Activated CD8-positive, alpha-beta memory T cell treated with anti-CD3 and anti-CD28 coated beads, Interleukin-2, amount 50 U/mL, for 48 hours (primary cell): Measurements from ENCODE around the gene STK4.
"Not testable (repeated sequence)": the region's sequence is repeated elsewhere in the genome, so short reads cannot be mapped to it uniquely, and the experiment has no call there.

Experiments used
- DNase-seq: peaks from one replicate; pipeline ENCODE4 v3.0.0-alpha.2; 2020

STK4 gene

DNA sequence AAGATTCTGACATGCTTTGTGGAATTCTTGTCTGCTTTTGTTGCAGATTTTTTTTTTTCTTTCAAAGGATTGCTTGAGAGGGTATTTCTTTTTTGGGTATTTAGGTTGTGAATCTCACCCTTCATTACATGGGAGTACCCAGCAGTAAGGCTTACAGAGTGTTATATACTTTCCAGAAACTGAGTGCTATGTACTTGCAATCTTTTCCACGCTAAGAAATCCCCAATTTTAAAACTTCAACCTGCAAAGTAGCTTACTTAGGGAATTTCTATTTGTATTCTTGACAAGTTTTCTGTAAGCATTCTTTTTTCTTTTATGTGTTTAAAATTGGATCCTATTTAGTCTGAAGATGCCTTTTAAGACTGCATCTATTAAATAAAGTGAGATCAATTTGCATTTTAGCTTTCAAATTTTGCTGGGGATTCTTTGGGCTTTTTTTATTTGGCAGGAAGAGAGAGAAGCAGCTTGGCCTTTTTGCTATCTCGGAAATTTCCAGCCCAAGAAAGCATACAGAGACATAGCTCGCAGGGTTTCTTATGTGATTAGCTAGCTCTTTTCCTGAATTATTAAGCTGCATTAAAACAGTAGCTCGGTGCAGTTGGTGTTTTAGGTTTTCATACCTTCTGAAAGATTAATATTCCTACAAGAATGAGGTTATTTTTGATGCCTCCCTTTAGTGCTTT, 92.0 kb downstream of the STK4 start:
- DNase-seq: no peak

DNA sequence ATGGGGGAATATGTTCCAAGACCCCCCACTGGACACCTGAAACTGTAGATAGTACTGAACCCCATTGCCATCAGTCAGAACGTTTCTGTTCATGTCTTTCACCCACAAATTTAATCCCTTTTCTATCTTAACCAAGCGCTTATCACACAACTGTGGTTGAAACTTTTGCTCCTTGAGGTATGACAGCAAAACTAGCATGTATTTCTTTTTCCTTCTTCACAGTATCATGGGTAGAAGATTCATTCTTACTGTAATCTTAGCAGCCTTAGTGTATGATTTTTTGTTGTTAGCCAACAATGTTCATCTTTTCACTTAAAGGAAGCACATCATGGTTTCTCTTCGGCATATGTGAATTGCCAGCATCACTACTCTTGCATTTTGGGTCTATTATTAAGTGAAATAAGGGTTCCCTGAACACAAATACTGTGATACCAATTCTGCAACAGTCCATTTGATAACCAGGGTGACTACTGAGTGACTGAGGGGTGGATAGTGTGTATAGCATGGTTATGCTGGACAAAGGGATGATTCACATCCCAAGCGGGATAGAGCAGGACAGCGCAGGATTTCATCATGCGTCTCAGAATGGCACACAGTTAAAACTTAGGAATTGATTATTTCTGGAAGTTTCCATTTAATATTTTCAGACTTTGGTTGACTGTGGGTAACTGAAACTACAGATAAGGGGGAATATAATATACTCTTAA, 92.9 kb downstream of the STK4 start:
- DNase-seq: no peak

DNA sequence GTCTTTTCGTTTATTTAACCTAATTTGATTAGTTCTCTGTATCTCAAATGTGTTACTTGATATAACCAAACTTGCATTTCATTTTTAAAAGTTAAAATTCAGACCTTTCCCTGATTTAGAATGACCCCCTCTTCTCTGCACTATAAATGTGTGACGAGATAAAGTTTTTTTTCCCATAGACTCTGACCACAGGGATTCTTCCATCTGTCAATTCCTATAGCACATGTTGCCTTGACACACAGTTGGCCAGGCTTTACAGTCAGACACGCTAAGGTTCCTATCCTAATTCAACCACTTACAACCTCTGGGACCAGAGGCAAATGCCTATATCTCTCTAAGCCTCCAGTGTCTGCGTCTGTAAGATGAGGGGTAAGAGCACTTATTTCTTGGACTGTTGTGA, 94.0 kb downstream of the STK4 start:
- DNase-seq: no peak

DNA sequence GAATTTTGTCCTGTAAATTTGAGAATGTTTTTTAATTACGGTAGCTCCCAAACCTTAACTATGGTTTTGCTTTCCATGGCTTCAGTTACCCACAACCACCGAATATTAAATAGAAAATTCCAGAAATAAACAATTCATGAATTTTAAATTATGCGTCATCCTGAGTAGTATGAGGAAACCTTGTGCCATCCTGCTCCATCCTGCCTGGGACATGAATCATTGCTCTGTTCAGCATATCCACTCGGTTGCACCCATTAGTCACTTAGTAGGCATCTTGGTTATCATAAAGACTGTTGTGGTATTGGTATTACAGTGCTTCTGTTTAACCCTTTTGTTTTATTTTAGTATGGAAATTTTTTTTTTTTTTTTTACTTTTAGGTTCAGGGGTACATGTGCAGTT, 94.9 kb downstream of the STK4 start:
- no peak for DNase-seq

DNA sequence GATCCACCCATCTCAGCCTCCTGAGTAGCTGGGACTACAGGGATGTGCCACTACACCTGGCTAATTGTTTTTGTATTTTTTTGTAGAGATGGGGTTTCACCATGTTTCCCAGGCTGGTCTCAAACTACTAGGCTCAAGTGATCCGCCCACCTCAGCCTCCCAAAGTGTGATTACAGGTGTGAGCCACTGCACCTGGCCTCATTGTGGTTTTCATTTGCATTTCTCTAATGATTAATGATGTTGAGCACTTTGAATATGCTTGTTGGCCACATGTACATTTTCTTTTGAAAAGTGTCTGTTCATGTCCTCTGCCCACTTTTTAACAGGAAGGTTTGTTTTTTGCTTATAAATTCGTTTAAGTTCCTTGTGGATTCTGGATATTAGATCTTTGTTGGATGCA, 96.8 kb downstream of the STK4 start:
- not testable (repeated sequence) for DNase-seq

DNA sequence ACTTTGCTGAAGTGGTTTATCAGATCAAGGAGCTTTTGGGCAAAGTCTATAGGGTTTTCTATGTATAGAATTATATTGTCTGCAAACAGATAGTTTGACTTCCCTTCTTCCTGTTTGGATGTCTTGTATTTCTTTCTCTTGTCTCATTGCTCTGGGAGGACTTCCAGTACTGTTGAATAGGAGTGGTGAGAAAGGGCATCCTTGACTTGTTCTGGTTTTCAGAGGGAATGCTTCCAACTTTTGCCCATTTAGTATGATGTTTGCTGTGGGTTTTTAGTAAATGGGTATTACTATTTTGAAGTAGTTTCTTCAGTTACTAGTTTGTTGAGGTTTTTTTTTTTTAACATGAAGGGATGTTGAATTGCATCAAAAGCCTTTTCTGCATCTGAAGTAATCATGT, 98.5 kb downstream of the STK4 start:
- DNase-seq: no peak

DNA sequence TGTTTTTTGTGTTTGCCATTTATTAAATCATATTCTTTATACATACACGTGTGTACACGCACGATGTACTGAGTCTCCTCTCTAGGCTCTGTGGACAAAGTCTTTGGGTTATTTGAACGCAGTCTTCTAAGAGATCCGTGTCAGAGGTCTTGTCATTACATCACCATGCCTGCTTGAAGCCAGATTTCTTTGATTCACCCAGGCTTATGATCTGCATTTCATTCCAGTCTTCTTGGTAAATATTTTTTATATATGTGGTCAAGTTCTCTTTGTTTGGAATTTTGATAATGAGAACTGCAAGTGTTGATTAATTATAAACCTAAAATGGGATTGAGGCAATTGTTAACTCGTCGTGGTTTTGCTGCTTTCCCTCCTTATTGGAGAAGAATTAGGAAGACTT, 100.1 kb downstream of the STK4 start:
- DNase-seq: no peak

DNA sequence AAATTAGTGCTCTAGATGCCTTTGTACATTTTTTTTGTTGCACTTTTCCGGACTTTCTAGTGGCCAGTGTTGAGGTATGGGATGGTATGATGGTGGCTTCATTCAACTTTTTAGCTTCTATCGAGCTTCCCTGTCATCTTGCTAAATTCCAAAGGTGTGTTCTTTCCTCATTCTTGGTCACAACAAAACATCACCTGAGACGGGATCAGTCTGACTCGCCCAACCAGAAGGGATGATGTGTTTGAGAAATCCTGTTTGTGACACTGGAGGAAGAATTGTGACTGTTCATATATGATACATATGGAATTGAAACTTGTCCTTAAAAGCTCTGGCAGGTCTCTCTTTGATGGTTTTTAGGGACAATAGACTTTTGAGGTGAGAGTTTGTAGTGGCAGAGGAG, 100.8 kb downstream of the STK4 start:
- no peak for DNase-seq

DNA sequence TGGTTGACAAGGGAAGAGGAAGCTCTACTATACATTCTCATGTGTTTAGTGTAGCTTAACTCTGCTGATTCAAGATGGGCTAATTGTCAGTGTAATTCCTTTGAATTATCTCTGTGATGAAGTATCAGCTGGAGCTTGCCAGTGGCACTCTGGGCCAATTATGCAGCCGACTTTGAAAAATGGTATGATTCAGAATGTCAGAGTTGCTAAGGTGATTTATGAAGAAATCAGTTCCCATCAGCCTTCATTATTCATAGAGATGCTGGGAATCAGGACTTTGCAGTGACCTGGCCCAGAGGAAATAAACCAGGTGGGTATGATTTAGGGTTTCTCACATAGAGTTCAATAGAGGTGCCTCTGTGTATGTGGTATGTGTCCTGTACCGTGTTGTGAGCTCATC, 101.2 kb downstream of the STK4 start:
- DNase-seq: no peak

DNA sequence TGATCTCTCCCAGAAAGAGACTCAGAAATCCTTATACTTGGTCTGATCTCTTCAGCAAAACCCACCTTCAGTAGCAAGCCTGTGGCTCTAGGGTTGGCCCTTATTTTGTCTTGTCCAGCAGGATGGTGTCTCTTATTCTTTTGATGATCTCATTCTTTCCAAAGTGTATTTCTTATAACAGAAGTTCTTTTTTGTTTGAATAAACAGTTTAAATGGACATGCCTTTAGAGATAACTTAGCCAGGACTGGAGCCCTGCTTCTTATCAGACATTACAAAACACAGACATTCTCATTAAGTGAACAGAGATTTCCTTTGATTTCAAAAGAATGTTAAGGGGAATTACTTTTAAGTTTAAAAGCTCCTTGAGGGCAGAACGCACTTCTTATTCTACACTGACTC, 102.9 kb downstream of the STK4 start:
- DNase-seq: no peak

DNA sequence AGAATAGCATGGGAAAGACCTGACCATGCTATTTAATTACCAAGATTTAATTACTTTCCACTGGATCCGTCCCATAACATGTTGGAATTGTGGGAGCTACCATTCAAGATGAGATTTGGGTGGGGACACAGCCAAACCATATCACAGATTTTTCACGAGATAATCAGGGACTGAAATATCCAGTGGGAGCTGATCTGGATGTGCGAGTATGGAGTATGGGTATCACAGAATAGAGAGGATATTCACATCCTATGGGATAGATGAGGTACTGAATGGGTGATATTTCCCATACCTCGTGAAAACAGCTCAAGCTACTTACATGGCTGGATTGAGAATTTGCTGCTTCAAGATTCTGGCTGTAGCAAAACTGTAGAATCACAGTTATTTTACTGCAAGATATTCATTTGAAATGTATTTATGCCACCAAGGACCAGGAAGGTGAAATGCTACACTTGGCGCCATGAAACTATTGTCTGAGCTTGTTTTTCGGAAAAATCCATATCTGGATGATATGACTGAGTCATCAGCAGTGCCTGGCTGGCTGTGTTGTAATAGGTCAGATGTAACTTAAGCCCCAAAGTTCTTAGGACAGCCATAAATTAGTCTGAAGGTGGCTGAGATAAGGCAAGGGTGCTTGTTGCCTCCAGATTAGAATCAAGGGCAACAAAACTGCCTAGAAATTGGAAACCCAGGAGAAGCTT, 104.8 kb downstream of the STK4 start:
- no peak for DNase-seq

DNA sequence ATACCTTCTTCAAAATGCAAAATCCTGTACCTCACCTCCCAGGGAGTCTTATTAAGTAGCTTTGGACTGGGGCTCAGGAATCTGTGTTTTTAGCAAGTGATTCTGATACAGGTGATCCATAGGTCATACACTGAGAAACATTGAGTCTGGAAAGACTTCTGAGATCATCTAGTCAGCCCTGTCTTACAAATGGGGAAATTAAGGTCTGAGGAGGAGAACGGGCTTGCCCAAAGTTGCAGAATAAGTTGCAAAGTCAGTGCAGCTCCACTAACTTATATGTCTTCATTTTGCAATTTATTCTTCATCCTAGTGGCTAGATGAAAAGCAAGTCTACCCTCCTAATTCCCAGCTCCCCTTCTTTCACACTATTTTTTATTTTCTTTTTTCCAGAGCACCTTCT, 105.8 kb downstream of the STK4 start:
- no peak for DNase-seq

DNA sequence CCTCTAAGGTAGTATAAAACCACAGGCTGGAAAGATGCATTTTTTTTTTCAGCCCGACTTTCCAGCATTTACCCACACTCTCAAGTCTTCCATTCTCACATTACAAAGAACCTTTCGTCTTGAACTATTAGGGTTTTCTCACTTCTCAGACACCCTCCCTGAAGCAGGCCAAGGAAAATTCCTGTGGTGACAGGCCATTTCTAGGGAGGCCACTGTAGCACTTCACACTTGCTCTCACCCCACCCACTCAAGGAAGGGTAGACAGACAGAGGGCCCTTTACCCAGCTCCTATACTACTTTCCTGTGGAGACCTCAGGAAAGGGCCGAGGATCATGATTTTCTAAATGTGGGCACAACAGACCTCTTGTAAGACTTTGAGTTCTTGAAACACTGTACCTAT, 106.9 kb downstream of the STK4 start:
- DNase-seq: no peak

DNA sequence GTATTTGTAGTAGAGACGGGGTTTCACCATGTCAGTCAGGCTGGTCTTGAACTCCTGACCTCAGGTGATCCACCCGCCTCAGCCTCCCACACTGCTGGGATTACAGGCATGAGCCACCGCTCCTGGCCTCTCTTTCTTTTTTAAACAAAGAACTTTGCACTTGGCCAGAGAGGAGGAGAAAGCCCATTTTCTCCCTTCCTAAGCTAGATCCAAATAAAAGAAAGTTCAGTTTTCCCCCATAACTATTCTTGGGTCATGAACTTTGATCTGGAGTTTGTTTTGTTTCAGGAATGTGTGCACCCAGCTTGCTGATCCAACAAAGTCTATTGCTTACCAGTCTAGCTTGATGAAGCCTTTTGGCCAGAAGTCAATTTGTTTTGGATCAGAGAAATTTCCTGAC, 111.2 kb downstream of the STK4 start:
- no peak for DNase-seq

DNA sequence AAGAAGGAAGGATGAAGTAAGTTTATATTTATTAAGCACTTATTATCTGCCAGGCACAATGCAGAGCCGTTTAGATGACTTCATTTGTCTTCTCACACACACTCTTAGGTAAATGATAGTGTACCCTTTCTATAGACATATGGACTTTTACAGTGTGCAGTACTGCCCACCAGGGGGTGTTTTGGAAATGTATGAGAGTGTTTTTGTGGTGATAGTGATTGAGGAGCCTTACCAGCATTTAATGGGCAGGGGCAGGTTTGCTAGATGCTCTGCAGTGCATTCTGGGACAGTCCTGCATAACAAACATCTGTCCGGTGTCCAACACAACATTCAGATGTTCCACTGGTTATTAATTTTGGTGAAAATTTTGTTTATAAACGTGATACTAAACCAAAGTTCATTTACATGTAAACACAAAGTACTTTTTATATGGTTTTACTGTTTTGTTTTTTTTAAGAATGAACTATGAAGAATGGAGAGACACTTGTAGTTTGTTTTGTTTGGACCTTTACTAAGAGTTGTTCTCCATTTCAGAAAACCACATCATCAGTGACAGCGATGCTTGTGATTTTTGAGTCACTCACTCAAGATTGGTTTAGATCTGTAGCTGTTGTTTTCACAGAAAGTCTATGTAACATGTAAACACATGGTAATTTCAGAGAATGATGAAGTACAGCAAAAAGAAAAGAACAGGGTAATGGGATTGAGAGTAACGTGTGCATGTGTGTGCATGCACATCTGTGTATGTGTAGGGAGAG, 114.7 kb downstream of the STK4 start:
- DNase-seq: no peak

DNA sequence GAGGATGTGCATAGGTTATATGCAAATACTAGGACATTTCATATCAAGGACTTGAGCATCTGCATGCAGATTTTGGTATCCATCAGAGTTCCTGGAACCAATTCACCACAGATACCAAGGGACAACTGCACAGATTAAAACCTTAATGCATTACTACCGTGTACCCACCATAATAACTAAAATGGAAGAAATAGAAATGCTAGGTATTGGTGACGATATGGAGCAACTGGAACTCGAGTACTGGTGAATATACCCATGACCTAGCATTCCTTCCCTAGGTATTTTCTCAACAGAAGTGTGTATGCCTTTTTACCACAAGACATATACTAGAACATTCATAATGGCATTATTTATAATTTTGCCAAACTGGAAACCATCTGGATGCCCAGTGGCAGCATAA, 116.2 kb downstream of the STK4 start:
- no peak for DNase-seq

DNA sequence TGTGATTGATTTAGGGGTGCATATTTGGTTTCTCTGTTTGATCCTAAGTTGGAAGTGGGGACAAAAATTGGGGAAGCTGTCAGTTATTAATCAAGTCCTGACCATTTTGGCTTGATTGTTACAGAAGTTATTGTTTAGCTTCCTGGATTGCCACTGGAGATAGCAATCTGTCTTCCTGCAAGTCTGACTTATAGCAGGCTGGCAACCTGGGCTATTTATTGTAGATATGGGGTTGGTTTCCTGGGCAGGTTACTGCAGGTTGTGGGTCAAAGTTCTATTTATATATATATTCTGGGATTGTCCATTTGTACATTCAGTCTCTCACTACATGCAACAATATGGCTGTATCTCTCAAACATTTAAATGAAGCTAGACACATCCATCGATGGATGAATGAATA, 116.8 kb downstream of the STK4 start:
- DNase-seq: no peak

DNA sequence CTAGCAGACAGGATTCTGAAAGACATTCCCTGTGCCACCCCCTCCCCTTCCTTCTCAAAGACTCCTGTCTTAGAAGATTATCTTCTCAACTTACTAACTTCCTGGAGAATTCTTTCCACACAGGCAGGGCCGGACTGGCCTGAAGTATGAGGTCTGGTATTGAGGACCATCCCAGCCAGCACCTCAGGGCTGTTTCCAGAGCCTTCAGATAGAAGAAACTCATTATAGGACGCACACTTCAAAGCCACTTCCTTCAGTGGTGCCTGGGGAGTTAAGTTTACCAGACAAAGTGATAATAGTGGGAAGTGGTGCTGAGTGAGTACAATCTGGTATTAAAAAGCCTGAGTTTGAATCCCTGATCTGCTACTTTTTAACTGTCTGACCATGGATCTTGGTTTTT, 119.0 kb downstream of the STK4 start:
- DNase-seq: no peak

DNA sequence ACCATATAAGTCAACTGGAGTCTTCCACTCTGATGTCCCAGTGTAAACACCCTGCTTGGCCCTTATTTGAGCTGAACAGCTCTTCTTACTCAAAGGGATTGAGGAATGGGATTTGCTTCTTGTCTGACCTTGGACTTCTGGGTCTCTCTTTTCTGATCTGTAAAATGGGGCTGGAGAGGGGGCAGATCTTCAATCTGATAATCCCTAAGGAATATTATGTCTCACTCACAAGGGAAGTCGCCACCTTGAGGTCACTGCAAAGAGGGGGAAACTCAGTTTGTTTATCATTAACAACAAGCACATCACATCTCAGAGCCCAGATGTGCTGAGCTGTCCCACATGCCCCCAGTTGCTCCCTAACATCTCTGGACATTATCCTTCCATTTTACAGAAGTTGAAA, 119.6 kb downstream of the STK4 start:
- DNase-seq: no peak

DNA sequence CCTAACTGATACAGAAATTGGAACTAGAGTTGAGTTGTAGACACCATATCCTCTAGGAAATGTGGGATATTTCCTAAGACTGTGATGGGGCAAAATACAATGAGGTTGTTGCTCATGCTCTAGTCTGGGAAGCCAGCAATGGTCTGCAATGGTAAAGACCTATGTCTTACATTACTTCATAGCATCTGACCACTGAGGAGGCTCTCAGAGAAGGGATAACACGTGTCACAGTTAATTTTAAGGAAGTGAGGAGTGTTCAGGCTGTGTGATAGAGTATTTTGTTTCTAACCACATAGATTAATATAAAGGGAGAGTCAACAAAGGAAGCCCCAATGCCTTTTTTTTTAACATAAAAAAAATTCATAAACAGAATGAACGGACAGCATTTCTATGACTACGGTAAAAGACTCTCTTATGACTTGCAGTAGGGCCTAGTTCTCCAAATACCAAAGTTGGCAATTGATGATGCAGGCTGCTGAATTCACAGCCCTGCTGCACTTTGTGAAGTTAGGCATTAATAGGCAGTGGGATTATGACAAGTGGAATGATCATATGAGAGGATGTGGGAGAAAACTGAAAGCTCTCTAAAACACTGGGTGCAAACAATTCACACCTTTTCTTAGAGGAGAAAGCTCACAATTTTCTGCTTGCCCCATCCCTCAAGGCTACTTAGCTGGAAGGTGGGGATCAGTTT, 120.9 kb downstream of the STK4 start:
- no peak for DNase-seq

DNA sequence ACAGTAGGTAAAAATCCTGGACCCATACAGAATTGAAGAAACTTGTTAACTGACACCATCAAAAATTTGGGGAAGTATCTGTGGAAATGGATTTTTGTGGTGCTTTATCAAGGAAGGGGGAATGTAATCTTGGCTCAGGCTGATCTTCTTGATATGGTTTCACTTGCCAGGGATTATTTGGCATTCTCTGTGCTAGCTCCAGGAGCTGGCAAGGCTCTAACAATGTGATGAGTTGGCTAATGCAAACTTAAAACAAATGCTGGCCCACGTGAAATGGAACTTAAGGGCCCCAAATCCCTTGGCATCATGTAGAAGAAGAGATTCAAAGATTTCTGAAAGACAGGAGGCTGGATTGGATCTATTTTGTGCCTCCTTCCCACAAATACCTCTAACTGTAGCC, 121.5 kb downstream of the STK4 start:
- DNase-seq: no peak

DNA sequence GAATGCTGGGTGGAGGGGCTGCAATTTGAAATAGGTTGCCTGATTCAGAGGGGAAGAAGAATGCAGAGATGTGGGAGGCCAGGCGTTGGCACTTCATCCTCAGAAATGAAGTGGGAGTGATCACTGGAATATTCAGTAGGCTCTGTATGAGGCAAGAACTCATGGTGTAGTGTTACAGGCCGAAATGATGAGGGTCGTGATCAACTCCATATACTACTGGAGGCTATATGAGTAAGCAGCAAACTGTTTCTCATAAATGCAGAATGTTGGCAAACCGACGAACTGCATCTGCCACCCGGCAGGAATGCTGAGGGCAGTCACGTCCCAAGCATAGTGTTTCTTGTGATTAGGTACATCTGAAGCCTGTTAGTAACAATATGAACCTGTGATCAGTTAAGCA, 121.9 kb downstream of the STK4 start:
- DNase-seq: no peak

DNA sequence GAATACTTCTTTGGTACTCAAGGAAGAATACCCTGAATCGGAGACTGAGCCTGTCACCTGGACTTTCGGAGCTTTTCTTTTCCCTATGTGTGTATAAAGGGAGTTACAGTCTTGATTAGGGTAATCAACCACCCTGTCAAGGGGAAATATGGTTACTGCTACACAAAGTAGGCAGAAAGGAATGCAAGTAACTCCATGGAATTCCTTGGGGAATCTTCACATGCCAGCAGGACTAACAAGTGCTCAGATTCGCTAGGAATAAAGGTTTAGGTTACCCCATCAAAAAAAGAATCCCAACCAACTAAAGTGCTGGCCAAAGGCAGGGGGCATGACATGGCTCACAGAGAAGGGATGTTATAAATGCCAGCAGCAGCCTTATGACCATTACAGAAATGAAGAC, 124.2 kb downstream of the STK4 start:
- no peak for DNase-seq
